PC-3 (cell line): ENCODE measurements around the gene ANK3. TPM values are rescaled to one million over a fixed set of nuclear protein-coding genes. Genes with fewer than 3 reads are reported as not detected.
A peak's percentile ranks its signal among the peaks of the same experiment; 100 is the strongest.
"Not testable (repeated sequence)": the region's sequence is repeated elsewhere in the genome, so short reads cannot be mapped to it uniquely, and the experiment has no call there.

ENCODE experiments used
- ATAC-seq: fragments of 200-7000 bp; cut with Tn5 transposase; 2 replicates; pipeline ENCODE4 v1.9.1; 2020; ENCODE audit warnings: mild to moderate bottlenecking, moderate library complexity
- BruUV-seq: library from RNA; stranded (reverse); fragments of 400-500 nt; replicated peaks from 2 replicates; lab custom pipeline; 2021; lab: Mats Ljungman, UMichigan
- CTCF ChIA-PET: fragments of 300-600 bp; sonication (Branson Sonifier 250); formaldehyde crosslinking; loops from one replicate; lab custom pipeline; 2022; ENCODE audit warnings: antibody characterized with exemption; lab: Charles Lee
- POLR2A ChIA-PET: fragments of 300-600 bp; sonication (Branson Sonifier 250); formaldehyde crosslinking; loops from one replicate; lab custom pipeline; 2022; ENCODE audit warnings: antibody characterized with exemption; ENCODE audit not compliant: unreplicated experiment; lab: Charles Lee
- DNase-seq: peaks from one replicate; pipeline ENCODE4 v3.0.0-alpha.2; 2015
- H2AFZ ChIP-seq: fragments of 300-600 bp; sonication (generic); 2 replicates; pipeline ENCODE4 v1.6.0; 2016; ENCODE audit warnings: antibody characterized with exemption, low read length
- H3F3A ChIP-seq: fragments of 300-600 bp; sonication (generic); one replicate; pipeline ENCODE4 v1.6.0; 2017; ENCODE audit warnings: antibody characterized with exemption, low read length, control low read depth, mild to moderate bottlenecking; ENCODE audit not compliant: unreplicated experiment
- H3K27ac ChIP-seq: fragments of 300-600 bp; sonication (generic); 2 replicates; pipeline ENCODE4 v1.5.1; 2016; ENCODE audit warnings: mild to moderate bottlenecking, low read length
- H3K27me3 ChIP-seq: fragments of 300-600 bp; sonication (generic); 2 replicates; pipeline ENCODE4 v1.6.1; 2016; ENCODE audit warnings: low read length, mixed read lengths
- H3K36me3 ChIP-seq: fragments of 300-600 bp; sonication (generic); 2 replicates; pipeline ENCODE4 v1.6.1; 2016; ENCODE audit warnings: low read depth, mixed run types, low read length, mixed read lengths
- H3K4me1 ChIP-seq: fragments of 300-600 bp; sonication (generic); 2 replicates; pipeline ENCODE4 v1.5.1; 2016; ENCODE audit warnings: low read length; ENCODE audit not compliant: insufficient read depth
- H3K4me2 ChIP-seq: fragments of 300-600 bp; sonication (generic); 2 replicates; pipeline ENCODE4 v1.6.0; 2016; ENCODE audit warnings: low read length
- H3K4me3 ChIP-seq: fragments of 300-600 bp; sonication (generic); 2 replicates; pipeline ENCODE4 v1.5.1; 2016; ENCODE audit warnings: mild to moderate bottlenecking, low read length, mixed read lengths
- H3K79me2 ChIP-seq: fragments of 300-600 bp; sonication (generic); 2 replicates; pipeline ENCODE4 v1.6.1; 2017; ENCODE audit warnings: low read length, mixed read lengths
- H3K9ac ChIP-seq: fragments of 300-600 bp; sonication (generic); 2 replicates; pipeline ENCODE4 v1.6.0; 2016; ENCODE audit warnings: mild to moderate bottlenecking, low read length
- H3K9me2 ChIP-seq: fragments of 300-600 bp; sonication (generic); replicated peaks from 2 replicates; pipeline ENCODE4 v1.6.1; 2016; ENCODE audit warnings: mixed run types, low read length, mixed read lengths
- H3K9me3 ChIP-seq: fragments of 300-600 bp; sonication (generic); 2 replicates; pipeline ENCODE4 v1.6.1; 2016; ENCODE audit warnings: low read length, mixed read lengths
- H4K20me1 ChIP-seq: fragments of 300-600 bp; sonication (generic); 2 replicates; pipeline ENCODE4 v1.6.1; 2016; ENCODE audit warnings: low read length, mixed read lengths
- CTCF ChIP-seq: fragments of 300-600 bp; sonication (generic); conservative IDR thresholded peaks from 2 replicates; pipeline ENCODE4 v1.5.1; 2017; ENCODE audit warnings: antibody characterized with exemption, low read depth, mild to moderate bottlenecking, low read length
- EZH2 ChIP-seq: fragments of 300-600 bp; sonication (generic); IDR thresholded peaks from one replicate; pipeline ENCODE4 v1.6.1; 2017; ENCODE audit warnings: antibody characterized with exemption, mild to moderate bottlenecking, low read length; ENCODE audit not compliant: unreplicated experiment
- EZH2phosphoT487 ChIP-seq: fragments of 300-600 bp; sonication (generic); IDR thresholded peaks from 2 replicates; pipeline ENCODE4 v1.6.1; 2018; ENCODE audit warnings: mild to moderate bottlenecking, antibody characterized with exemption, low read length, borderline replicate concordance
- intact Hi-C: fragments of 100-400 bp; cut with micrococcal nuclease; formaldehyde crosslinking; loops from 2 replicates; pipeline ENCODE4 v1.9.0; 2023
- total RNA-seq: library from RNA; depleted of rRNA; stranded (reverse); fragments of >200 nt; gene quantifications from 2 replicates; pipeline ENCODE4 v1.2.3, GENCODE V29; 2014

The ANK3 gene
- total RNA-seq, 1 experiment from 2014 or later: 29.5 TPM

- intact Hi-C loops: loop anchor here (5.0 to 10.0 kb wide), 2 partner anchors 167 to 795 kb away; no protein-coding TSS in a partner anchor
- peak overlapping the region; percentile 45 for H3K4me2 ChIP-seq
- no peak for TF ChIP-seq EZH2
- TF ChIP-seq EZH2phosphoT487: no peak
- no peak for TF ChIP-seq CTCF
- peak overlapping the region; percentile 21 for H3K27ac ChIP-seq
- ChIA-PET CTCF (interaction anchor here (1.4 kb wide), 1 partner anchor 134 kb away, joined by 4 read pairs; the partner anchor contains the start of gene CCDC6), POLR2A (interaction anchor here (0.6 to 0.9 kb wide), 3 partner anchors 16 to 182 kb away, joined by 3 to 6 read pairs (median 5); no protein-coding TSS in a partner anchor)
- no TSS peak for BruUV-seq
- no peak overlapping the region for H3K9ac ChIP-seq
- peaks cover 59% of the 10 kb centered on the region for H3K4me1 ChIP-seq
- peak overlapping the region; percentile 2; the same call in 1 of the 2 replicates for H3K4me3 ChIP-seq
- H3F3A ChIP-seq: peaks cover 15% of the 10 kb centered on the region
- H3K36me3 ChIP-seq: no peaks in the 10 kb centered on the region
- no peaks in the 10 kb centered on the region for H3K9me2 ChIP-seq
- no peaks in the 10 kb centered on the region for H4K20me1 ChIP-seq
- H3K79me2 ChIP-seq: no peaks in the 10 kb centered on the region
- ATAC-seq (peak; percentile 78), DNase-seq (peak; percentile 98)
- H3K9me3 ChIP-seq: no peaks in the 10 kb centered on the region
- 0 out of 2 replicates have a peak overlapping the region, but pooled peaks have one; percentile 6 for H2AFZ ChIP-seq
- H3K27me3 ChIP-seq: no peaks in the 10 kb centered on the region
Observed at GRCh38 chr10:60040014-60040662, 349.5 kb downstream of the ANK3 start.

GRCh38 chr10:60035984-60036383 is 353.7 kb downstream of the ANK3 start:
- H3K9ac ChIP-seq: no peak overlapping the region
- DNase-seq (no peak), ATAC-seq (no peak)
- ChIA-PET POLR2A (no interaction called here), CTCF (interaction anchor here (0.6 to 0.7 kb wide), 2 partner anchors 14 to 185 kb away, joined by 3 to 18 read pairs; no protein-coding TSS in a partner anchor)
- no peaks in the 10 kb centered on the region for H4K20me1 ChIP-seq
- no peaks in the 10 kb centered on the region for H3K27me3 ChIP-seq
- H3K27ac ChIP-seq: no peak overlapping the region
- no peaks in the 10 kb centered on the region for H3K79me2 ChIP-seq
- H3K4me2 ChIP-seq: no peak overlapping the region
- intact Hi-C loops: no loop called here
- no peaks in the 10 kb centered on the region for H3K9me2 ChIP-seq
- no peaks in the 10 kb centered on the region for H3K36me3 ChIP-seq
- no TSS peak for BruUV-seq
- no peaks in the 10 kb centered on the region for H3K9me3 ChIP-seq
- H3K4me1 ChIP-seq: peaks cover 27% of the 10 kb centered on the region
- TF ChIP-seq EZH2phosphoT487: no peak
- TF ChIP-seq EZH2: no peak
- no peak for TF ChIP-seq CTCF
- peaks cover 15% of the 10 kb centered on the region for H3F3A ChIP-seq
- H2AFZ ChIP-seq: no peak overlapping the region
- H3K4me3 ChIP-seq: no peak overlapping the region

GRCh38 chr10:60035375-60035774 is 354.3 kb downstream of the ANK3 start:
- POLR2A ChIA-PET, H3K9ac ChIP-seq, intact Hi-C loops: not testable (repeated sequence)

More at GRCh38 chr10:60035375-60035774, 354.3 kb downstream of the ANK3 start:
- H3K27me3 ChIP-seq, H2AFZ ChIP-seq, H3K9me2 ChIP-seq, H3K4me3 ChIP-seq, H3K27ac ChIP-seq, H3K9me3 ChIP-seq, H3K79me2 ChIP-seq, H4K20me1 ChIP-seq, DNase-seq, H3K4me2 ChIP-seq, ATAC-seq, H3K36me3 ChIP-seq, BruUV-seq: not testable (repeated sequence)
- H3F3A ChIP-seq: peaks cover 11% of the 10 kb centered on the region
- CTCF ChIA-PET: interaction anchor here (0.6 to 0.8 kb wide), 2 partner anchors 15 to 204 kb away, joined by 3 read pairs; no protein-coding TSS in a partner anchor
- peaks cover 21% of the 10 kb centered on the region for H3K4me1 ChIP-seq
